Femur (tissue), 1 donor: Measurements from ENCODE around the gene HMGCR.

Source experiments
- DNase-seq: peaks from one replicate; pipeline ENCODE4 v3.0.0-alpha.2; 2017

Gene HMGCR

GRCh38 chr5:75341934-75342333 lies 4.9 kb downstream of the HMGCR start:
- no peak for DNase-seq

GRCh38 chr5:75342836-75343235 lies 5.8 kb downstream of the HMGCR start:
- no peak for DNase-seq

- DNase-seq = no peak
Measured at GRCh38 chr5:75348241-75348640, 11.2 kb downstream of the HMGCR start.

DNA sequence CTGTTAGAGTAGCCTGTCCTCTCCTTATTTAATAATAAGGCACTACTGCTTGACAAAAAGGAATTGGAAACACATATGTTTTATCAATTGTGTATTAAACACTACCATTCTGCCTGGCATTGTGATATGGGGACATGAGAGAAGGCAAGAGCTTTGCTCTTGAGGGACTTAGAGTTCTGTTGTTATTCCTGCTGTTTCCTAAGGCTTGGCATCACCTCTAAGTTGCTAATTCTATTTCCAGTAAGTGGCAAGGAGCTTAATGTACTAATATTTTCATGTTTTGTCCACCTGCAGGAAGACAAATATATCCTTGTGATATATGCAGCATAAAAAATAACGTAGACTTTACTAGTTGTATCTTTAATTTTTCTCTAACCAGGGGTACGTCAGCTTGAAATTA lies 12.6 kb downstream of the HMGCR start:
- no peak for DNase-seq

DNA sequence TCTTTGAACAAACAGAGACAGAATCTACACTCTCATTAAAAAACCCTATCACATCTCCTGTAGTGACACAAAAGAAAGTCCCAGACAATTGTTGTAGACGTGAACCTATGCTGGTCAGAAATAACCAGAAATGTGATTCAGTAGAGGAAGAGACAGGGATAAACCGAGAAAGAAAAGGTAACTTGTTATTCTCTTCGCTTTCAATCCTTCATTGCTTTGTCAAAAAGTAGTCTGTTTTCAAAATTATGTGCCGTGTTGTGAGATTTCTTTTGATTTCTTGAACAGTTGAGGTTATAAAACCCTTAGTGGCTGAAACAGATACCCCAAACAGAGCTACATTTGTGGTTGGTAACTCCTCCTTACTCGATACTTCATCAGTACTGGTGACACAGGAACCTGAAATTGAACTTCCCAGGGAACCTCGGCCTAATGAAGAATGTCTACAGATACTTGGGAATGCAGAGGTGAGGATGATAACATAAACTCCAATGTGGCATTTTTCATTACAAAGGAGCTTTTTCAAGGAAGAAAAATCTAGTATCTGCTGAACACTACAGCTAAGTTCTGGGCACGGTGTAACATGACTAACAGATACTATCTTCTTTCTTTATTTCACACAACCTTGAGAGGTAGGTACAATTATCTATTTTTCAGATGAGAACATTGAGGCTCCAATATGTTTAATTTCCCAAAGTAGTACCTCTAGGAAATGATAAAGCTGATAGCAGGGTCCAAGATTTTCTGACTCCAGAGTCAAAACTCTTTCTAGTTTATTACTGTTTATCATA lies 14.3 kb downstream of the HMGCR start:
- DNase-seq = no peak

DNA sequence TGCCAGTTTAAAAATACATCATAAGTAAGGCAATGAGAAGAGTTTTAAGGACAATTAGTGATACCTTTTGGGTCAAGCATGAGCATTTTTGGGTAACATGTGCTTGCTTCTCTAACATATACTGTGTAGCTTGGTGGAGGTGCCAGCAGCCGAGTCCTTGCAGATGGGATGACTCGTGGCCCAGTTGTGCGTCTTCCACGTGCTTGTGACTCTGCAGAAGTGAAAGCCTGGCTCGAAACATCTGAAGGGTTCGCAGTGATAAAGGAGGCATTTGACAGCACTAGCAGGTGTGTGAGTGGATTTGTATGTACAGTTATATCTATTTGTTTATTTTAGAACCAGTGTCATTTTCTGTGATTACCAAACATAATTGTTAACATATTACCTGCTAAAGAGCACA lies 18.2 kb downstream of the HMGCR start:
- no peak for DNase-seq

GRCh38 chr5:75356719-75357118 lies 19.7 kb downstream of the HMGCR start:
- no peak for DNase-seq

DNA sequence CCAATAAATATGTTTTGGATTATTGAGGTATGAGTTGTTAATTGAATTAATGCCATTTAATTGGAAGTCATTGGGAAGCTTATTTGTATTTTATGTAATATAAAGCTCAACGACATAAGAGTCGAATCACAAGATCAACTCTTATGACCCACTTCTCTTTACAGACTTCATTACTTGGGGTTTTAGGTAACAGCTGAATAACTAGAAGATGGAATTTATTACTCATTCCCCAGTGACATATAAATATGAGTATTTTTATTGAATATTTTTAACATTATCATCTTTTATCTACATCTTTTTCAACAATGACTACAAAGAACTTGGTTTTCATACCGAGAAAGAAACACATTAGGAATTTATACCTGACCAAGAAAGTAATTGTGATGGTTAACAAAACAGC lies 21.1 kb downstream of the HMGCR start:
- no peak for DNase-seq

DNA sequence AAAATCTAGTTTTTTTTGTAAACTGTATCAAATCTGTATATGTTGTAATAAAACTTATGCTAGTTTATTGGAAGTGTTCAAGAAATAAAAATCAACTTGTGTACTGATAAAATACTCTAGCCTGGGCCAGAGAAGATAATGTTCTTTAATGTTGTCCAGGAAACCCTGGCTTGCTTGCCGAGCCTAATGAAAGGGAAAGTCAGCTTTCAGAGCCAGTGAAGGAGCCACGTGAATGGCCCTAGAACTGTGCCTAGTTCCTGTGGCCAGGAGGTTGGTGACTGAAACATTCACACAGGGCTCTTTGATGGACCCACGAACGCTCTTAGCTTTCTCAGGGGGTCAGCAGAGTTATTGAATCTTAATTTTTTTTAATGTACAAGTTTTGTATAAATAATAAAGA lies 24.3 kb downstream of the HMGCR start:
- no peak for DNase-seq

- DNase-seq = no peak
Measured at GRCh38 chr5:75362474-75362975, 25.5 kb downstream of the HMGCR start.

DNA sequence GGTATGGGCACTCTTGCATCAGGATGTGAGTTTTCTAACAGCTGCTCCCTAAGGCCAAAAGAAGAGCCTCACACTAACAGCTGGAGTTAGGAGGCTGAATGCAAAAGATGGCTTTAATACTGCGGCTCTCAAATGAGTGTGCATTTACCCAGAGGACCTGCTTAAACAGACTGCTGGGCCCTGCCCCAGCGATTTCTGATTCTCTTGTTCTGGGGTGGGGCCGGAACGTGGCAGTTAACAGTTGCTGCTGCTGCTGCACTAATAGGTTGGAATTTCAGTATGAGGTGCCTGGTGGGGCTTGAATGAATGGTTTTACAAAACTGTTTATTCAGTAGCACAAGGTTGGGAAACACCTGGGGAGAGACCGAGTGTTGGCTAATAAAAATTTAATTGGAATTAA lies 26.1 kb downstream of the HMGCR start:
- peak; percentile 35 for DNase-seq

DNA sequence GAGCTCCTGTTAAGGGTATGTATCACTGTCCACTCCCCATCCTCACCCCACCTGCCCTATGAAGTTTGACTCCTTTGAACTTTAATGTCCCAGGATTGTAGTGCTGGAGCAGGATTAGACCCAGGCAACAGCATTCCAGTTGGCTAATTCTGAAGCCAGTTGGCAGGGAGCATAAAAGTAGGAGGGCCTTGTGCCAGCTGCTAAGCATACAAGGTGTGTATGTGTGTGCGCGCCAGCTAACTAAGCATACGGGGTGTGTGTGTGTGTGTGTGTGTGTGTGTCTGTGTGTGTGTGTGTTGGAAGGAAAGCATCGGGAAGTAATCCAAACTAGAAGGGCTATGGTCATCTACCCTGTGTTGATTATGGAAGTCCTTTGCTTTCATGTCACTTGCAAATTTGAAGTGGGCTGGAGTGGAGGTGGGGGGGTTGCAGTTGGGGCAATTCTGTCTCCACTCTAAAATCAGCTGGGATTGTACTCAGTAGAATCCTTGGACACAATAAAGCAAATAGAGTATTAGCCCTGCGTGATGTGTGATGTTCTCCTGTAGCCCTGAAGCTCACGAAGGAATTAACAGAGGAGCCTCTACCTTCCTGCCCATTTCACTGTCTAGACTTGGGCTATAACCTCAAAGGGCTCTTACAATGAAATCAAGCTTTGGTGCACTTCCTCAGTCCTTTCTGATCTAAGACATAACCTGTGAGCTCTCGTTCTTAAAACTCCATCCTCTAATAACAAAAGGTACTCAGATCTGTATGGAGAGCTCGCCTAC lies 26.9 kb downstream of the HMGCR start:
- DNase-seq = peak; percentile 35

GRCh38 chr5:75364571-75365280 lies 27.7 kb downstream of the HMGCR start:
- no peak for DNase-seq

DNA sequence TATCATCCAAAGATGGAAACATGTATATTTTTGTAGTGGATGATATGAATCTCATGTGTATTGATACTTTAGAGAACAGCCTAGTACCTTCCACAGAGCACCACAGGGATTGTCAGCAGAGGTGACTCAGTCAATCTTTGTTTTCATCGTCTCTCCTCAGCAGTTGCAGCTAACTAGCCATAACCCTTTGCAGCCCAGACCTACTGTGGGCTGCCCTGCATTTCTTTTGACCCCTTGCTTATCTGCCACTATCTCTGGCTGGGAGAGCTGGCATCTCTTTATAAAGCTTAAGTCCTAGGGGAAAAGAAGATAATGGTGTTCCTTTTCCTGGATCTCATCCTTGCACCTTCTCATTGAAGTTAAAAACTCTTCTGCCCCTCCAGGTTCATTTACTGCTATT lies 28.7 kb downstream of the HMGCR start:
- no peak for DNase-seq

DNA sequence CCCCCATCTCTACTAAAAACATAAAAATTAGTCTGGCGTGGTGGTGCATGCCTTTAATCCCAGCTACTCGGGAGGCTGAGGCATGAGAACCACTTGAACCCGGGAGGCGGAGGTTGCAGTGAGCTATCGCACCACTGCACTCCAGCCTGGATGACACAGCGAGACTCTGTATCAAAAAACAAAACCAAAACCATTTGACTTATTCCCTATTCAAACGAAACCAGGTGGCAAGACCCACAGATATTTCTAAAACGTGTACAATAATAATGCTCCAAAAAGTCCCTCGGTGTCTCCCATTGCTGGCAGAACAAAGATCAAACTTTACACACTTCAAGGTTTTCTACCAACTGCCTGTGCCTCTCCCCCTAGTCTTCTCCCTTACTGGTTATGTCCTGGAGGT lies 29.8 kb downstream of the HMGCR start:
- DNase-seq = no peak

- no peak for DNase-seq
Measured at GRCh38 chr5:75367401-75367800, 30.4 kb downstream of the HMGCR start.

GRCh38 chr5:75368391-75368790 lies 31.4 kb downstream of the HMGCR start:
- DNase-seq = no peak

DNA sequence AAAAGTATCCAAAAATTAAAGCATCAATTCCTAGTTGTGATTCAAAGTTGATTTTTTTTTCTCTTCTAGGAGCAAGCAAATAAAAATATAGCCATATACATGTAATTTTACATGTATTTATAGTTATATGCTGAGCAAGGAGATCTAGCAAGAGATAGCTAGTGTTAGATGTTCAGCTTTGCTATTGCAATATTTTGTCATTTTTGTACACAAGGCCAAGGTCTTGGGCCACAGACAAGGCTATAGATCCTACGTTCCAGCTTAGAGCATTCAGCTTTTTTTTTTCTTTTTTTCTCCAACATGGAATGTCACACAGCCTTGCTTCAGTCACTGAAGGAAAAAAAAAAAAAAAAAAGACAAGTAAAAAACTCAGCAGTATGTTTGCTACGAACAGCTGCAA lies 36.8 kb downstream of the HMGCR start:
- DNase-seq = no peak

DNA sequence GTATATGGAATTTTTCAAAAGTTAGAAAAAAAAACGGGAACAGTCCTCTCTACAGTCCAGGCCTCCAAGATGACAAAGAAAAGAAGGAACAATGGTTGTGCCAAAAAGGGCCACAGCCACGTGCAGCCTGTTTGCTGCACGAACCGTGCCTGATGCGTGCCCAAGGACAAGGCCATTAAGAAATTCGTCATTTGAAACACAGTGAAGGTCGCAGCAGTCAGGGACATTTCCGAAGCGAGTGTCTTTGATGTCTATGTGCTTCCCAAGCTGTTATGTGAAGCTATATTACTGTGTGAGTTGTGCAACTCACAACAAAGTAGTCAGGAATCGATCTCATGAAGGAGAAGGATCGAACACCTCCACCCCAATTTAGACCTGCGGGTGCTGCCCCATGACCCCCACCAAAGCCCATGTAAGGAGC lies 37.4 kb downstream of the HMGCR start:
- no peak for DNase-seq

DNA sequence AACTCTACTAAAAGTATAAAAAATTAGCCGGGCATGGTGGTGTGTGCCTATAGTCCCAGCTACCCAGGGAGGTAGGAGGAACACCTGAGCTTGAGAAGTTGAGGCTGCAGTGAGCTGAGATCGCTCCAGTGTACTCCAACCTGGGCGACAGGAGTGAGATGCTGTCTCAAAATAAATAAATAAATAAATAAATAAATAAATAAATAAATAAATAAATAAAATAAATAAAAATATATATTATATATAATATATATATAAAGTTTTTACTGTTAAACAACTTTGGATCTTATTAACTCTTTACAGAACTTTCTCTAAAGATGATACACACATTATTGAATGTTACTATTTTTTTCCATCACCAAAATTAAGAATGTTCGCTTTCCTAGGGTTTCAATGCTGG lies 38.4 kb downstream of the HMGCR start:
- no peak for DNase-seq

- no peak for DNase-seq
Measured at GRCh38 chr5:75380099-75380498, 43.1 kb downstream of the HMGCR start.

GRCh38 chr5:75381456-75381855 lies 44.4 kb downstream of the HMGCR start:
- no peak for DNase-seq

DNA sequence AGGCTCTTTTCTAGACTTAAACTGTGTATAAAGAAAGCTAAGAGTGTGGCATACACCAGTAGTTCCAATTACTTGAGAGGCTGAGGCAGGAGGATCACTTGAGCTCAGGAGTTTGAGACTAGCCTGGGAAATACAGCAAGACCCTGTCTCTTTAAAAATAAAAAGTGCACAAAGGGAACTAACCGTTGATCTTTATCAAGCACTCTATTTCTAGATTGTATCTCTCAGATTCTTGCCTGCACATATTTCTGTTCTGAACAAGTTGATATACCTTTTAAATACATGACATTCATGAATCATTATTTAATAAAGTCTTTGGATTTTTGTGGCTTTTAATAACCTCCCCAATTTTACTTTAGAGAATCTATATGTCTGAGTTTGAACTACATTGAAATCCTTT lies 47.2 kb downstream of the HMGCR start:
- no peak for DNase-seq

DNA sequence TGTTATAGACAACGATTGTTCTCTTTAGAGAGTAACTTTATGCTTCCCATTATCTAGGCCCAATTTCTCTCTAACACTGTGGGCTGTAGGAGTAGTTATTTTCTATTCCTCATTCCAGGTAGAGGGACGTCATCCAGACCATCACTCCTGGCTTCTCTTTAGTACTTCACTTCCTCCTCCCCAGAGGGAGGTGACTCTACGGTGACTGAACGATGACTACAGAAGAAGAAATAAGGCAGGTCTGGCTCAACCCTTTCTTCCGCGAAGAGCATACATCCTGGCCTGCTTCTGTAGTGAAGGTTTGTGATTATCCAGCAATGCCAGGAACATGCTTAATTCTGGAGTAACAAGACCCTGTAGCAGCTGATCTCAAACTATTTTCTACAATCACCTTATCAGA lies 50.8 kb downstream of the HMGCR start:
- no peak for DNase-seq
